IMR-90 (cell line): ENCODE results near the gene AHDC1. TPM values are rescaled to one million over a fixed set of nuclear protein-coding genes. Genes with fewer than 3 reads are reported as not detected.
A peak's percentile ranks its signal among the peaks of the same experiment; 100 is the strongest.

Source experiments
- ATAC-seq: fragments of 200-7000 bp; cut with Tn5 transposase; 2 replicates; pipeline ENCODE4 v1.9.1; 2020; ENCODE audit warnings: low read depth, mild to moderate bottlenecking, moderate library complexity
- BruUV-seq: library from RNA; stranded (reverse); fragments of 400-500 nt; replicated peaks from 2 replicates; lab custom pipeline; 2021; lab: Mats Ljungman, UMichigan
- CTCF ChIA-PET: fragments of 300-600 bp; formaldehyde crosslinking; extraction: SDS; loops from one replicate; lab custom pipeline; 2021; ENCODE audit warnings: antibody characterized with exemption; lab: Yijun Ruan, JAX
- POLR2A ChIA-PET: fragments of 300-600 bp; sonication (Branson Sonifier 250); formaldehyde crosslinking; loops from one replicate; lab custom pipeline; 2022; ENCODE audit warnings: antibody characterized with exemption; ENCODE audit not compliant: unreplicated experiment; lab: Charles Lee
- DNase-seq: peaks from one replicate; pipeline ENCODE4 v3.0.0; 2013
- H2AFZ ChIP-seq: replicated peaks from 2 replicates; pipeline ENCODE3; 2013; ENCODE audit warnings: low read length, mild to moderate bottlenecking; ENCODE audit not compliant: poor library complexity
- H2AK5ac ChIP-seq: 2 replicates; pipeline ENCODE4 v1.6.1; 2013; ENCODE audit warnings: low read depth, low read length, inconsistent platforms
- H2AK9ac ChIP-seq: replicated peaks from 2 replicates; pipeline ENCODE3; 2013; ENCODE audit warnings: mild to moderate bottlenecking, low read depth, low read length, moderate library complexity; ENCODE audit not compliant: poor library complexity
- H2BK120ac ChIP-seq: 2 replicates; pipeline ENCODE4 v1.6.1; 2013; ENCODE audit warnings: low read depth, low read length, inconsistent platforms
- H2BK15ac ChIP-seq: 3 replicates; pipeline ENCODE4 v1.6.1; 2013; ENCODE audit warnings: low read depth, low read length, inconsistent platforms
- H2BK20ac ChIP-seq: 2 replicates; pipeline ENCODE4 v1.6.1; 2013; ENCODE audit warnings: low read depth, mild to moderate bottlenecking, inconsistent platforms, low read length, moderate library complexity
- H2BK5ac ChIP-seq: 2 replicates; pipeline ENCODE4 v1.6.1; 2013; ENCODE audit warnings: mild to moderate bottlenecking, low read depth, low read length, inconsistent platforms; ENCODE audit not compliant: poor library complexity, severe bottlenecking
- H3K14ac ChIP-seq: replicated peaks from 2 replicates; pipeline ENCODE4 v1.6.1; 2013; ENCODE audit warnings: low read depth, low read length, inconsistent platforms
- H3K18ac ChIP-seq: 2 replicates; pipeline ENCODE4 v1.6.1; 2013; ENCODE audit warnings: low read depth, low read length, control low read depth
- H3K23ac ChIP-seq: 2 replicates; pipeline ENCODE4 v1.6.1; 2013; ENCODE audit warnings: low read depth, low read length, inconsistent platforms
- H3K27ac ChIP-seq: 2 replicates; pipeline ENCODE4 v1.5.1; 2013; ENCODE audit warnings: mild to moderate bottlenecking, control low read depth, low read length; ENCODE audit not compliant: insufficient read depth
- H3K27me3 ChIP-seq: 2 replicates; pipeline ENCODE4 v1.6.1; 2013; ENCODE audit warnings: low read length; ENCODE audit not compliant: control insufficient read depth, insufficient read depth
- H3K36me3 ChIP-seq: 2 replicates; pipeline ENCODE4 v1.6.1; 2013; ENCODE audit warnings: low read length, mixed read lengths; ENCODE audit not compliant: control insufficient read depth, insufficient read depth
- H3K4ac ChIP-seq: 2 replicates; pipeline ENCODE4 v1.6.1; 2013; ENCODE audit warnings: low read depth, low read length, inconsistent platforms
- H3K4me1 ChIP-seq: 2 replicates; pipeline ENCODE4 v1.6.1; 2013; ENCODE audit warnings: low read length, mixed read lengths; ENCODE audit not compliant: control insufficient read depth, insufficient read depth
- H3K4me2 ChIP-seq: 2 replicates; pipeline ENCODE4 v1.6.1; 2013; ENCODE audit warnings: low read depth, mild to moderate bottlenecking, control low read depth, low read length, moderate library complexity
- H3K4me3 ChIP-seq: 2 replicates; pipeline ENCODE4 v1.5.1; 2013; ENCODE audit warnings: low read depth, mild to moderate bottlenecking, control low read depth, low read length, moderate library complexity; ENCODE audit not compliant: insufficient read depth
- H3K56ac ChIP-seq: 2 replicates; pipeline ENCODE4 v1.6.1; 2013; ENCODE audit warnings: low read length, inconsistent platforms; ENCODE audit not compliant: insufficient read depth; ENCODE audit errors: extremely low read depth
- H3K79me1 ChIP-seq, 2 experiments: 2 replicates each; pipeline ENCODE4 v1.6.1; 2013; ENCODE audit warnings: low read length in 2 of 2, inconsistent platforms in 1 of 2, low read depth in 1 of 2
- H3K9ac ChIP-seq: 2 replicates; pipeline ENCODE4 v1.6.1; 2013; ENCODE audit warnings: low read depth, low read length, control low read depth
- H3K9me1 ChIP-seq: 2 replicates; pipeline ENCODE4 v1.6.1; 2013; ENCODE audit warnings: low read length, inconsistent platforms; ENCODE audit not compliant: insufficient read depth
- H3K9me3 ChIP-seq: 2 replicates; pipeline ENCODE4 v1.6.1; 2013; ENCODE audit warnings: low read length; ENCODE audit not compliant: control insufficient read depth, insufficient read depth
- H4K20me1 ChIP-seq: 2 replicates; pipeline ENCODE4 v1.6.1; 2013; ENCODE audit warnings: low read length, inconsistent platforms; ENCODE audit not compliant: insufficient read depth
- H4K5ac ChIP-seq: 2 replicates; pipeline ENCODE4 v1.6.1; 2013; ENCODE audit warnings: mild to moderate bottlenecking, low read depth, low read length, control low read depth
- H4K8ac ChIP-seq, 2 experiments: 2 replicates each; pipeline ENCODE4 v1.6.1; 2013; ENCODE audit warnings: low read depth in 2 of 2, low read length in 2 of 2, control low read depth in 1 of 2, inconsistent platforms in 1 of 2
- H4K91ac ChIP-seq: 2 replicates; pipeline ENCODE4 v1.6.1; 2013; ENCODE audit warnings: low read depth, low read length, inconsistent platforms; ENCODE audit not compliant: insufficient read depth
- BHLHE40 ChIP-seq: fragments of 150-350 bp; IDR thresholded peaks from 2 replicates; pipeline ENCODE4 v1.6.1; 2016; ENCODE audit warnings: mild to moderate bottlenecking, low read depth, low read length
- CEBPB ChIP-seq: IDR thresholded peaks from 2 replicates; pipeline ENCODE4 v1.6.1; 2012; ENCODE audit warnings: low read depth, low read length, improper control_type of control experiment
- CTCF ChIP-seq: conservative IDR thresholded peaks from 2 replicates; pipeline ENCODE4 v1.5.1; 2012; ENCODE audit warnings: mild to moderate bottlenecking, low read depth, low read length, improper control_type of control experiment
- ELK1 ChIP-seq: fragments of 150-350 bp; IDR thresholded peaks from 2 replicates; pipeline ENCODE4 v1.6.1; 2016; ENCODE audit warnings: low read depth, mild to moderate bottlenecking, low read length, moderate library complexity, borderline replicate concordance
- FOS ChIP-seq: fragments of 150-350 bp; IDR thresholded peaks from 2 replicates; pipeline ENCODE4 v1.6.1; 2016; ENCODE audit warnings: low read depth, low read length
- MAFK ChIP-seq: IDR thresholded peaks from 2 replicates; pipeline ENCODE4 v1.6.1; 2012; ENCODE audit warnings: low read depth, low read length, improper control_type of control experiment
- MAZ ChIP-seq: IDR thresholded peaks from 2 replicates; pipeline ENCODE4 v1.6.1; 2012; ENCODE audit warnings: low read depth, mild to moderate bottlenecking, low read length, improper control_type of control experiment, moderate library complexity, borderline replicate concordance
- MXI1 ChIP-seq: IDR thresholded peaks from 2 replicates; pipeline ENCODE4 v1.6.1; 2012; ENCODE audit warnings: low read depth, mild to moderate bottlenecking, low read length, moderate library complexity, borderline replicate concordance
- NFE2L2 ChIP-seq: fragments of 150-350 bp; IDR thresholded peaks from 2 replicates; pipeline ENCODE4 v1.6.1; 2016; ENCODE audit warnings: low read depth, mild to moderate bottlenecking, low read length
- POLR2A ChIP-seq: IDR thresholded peaks from 2 replicates; pipeline ENCODE4 v1.6.1; 2012; ENCODE audit warnings: mild to moderate bottlenecking, low read depth, low read length
- RAD21 ChIP-seq: IDR thresholded peaks from 2 replicates; pipeline ENCODE4 v1.6.1; 2012; ENCODE audit warnings: low read length, improper control_type of control experiment
- RCOR1 ChIP-seq: IDR thresholded peaks from 2 replicates; pipeline ENCODE4 v1.6.1; 2012; ENCODE audit warnings: mild to moderate bottlenecking, low read length, improper control_type of control experiment; ENCODE audit not compliant: insufficient replicate concordance
- RFX5 ChIP-seq: IDR thresholded peaks from 2 replicates; pipeline ENCODE4 v1.8.0; 2012; ENCODE audit warnings: low read depth, mild to moderate bottlenecking, low read length, moderate library complexity
- SMC3 ChIP-seq: fragments of 150-350 bp; IDR thresholded peaks from 2 replicates; pipeline ENCODE4 v1.6.1; 2016; ENCODE audit warnings: low read depth, mild to moderate bottlenecking, antibody characterized with exemption, low read length, moderate library complexity
- USF2 ChIP-seq: fragments of 150-350 bp; IDR thresholded peaks from 2 replicates; pipeline ENCODE4 v1.6.1; 2017; ENCODE audit warnings: mild to moderate bottlenecking, antibody characterized with exemption, low read length, low read depth
- WGBS, 2 experiments: methylation state at CpG; one replicate each; pipeline versions ENCODE4 v1.1.5 to v1.1.7; 2013; ENCODE audit warnings: missing lambda C conversion rate in 2 of 2; ENCODE audit not compliant: insufficient read length in 1 of 2; ENCODE audit errors: extremely low coverage in 2 of 2; 5-methylcytosine and 5-hydroxymethylcytosine counted together
- dilution Hi-C: fragments of 300-500 bp; cut with HindIII; formaldehyde crosslinking; loops from one replicate; pipeline ENCODE4 v1.14.3; 2018; ENCODE audit warnings: low sequenced_read_pairs; ENCODE audit not compliant: unreplicated experiment
- in situ Hi-C: fragments of 300-500 bp; cut with MboI; formaldehyde crosslinking; loops from 3 replicates; pipeline ENCODE4 v1.14.3; 2019; ENCODE audit warnings: low sequenced_read_pairs, inconsistent platforms, mixed read lengths
- intact Hi-C: fragments of 100-400 bp; cut with micrococcal nuclease; formaldehyde crosslinking; loops from 2 replicates; pipeline ENCODE4 v1.10.0; 2022
- polyA plus RNA-seq, 3 experiments: library from polyadenylated mRNA; depleted of rRNA; stranded (reverse); fragments of >200 nt; gene quantifications; 2 replicates each; pipeline ENCODE4 v1.2.3, GENCODE V29; 2012; ENCODE audit warnings: low replicate concordance in 1 of 3
- total RNA-seq: library from RNA; depleted of rRNA; stranded (reverse); fragments of >200 nt; gene quantifications from 2 replicates; pipeline ENCODE4 v1.2.3, GENCODE V29; 2012

The AHDC1 gene
- total and polyA plus RNA-seq, 2 of the 4 experiments (the other 2 are of a cell fraction) = 2.0 to 11.6 TPM

- in situ Hi-C loops = no loop called here
- H3K4me3 ChIP-seq = no peak overlapping the region
- 20% methylated on average over 1 of the region's 3 CpGs; no CpG with 5 or more reads in 1 of the 2 experiments for WGBS, 2 experiments
- no peak for TF ChIP-seq ELK1
- no peak for TF ChIP-seq RCOR1
- no peak for TF ChIP-seq SMC3
- no peak for TF ChIP-seq USF2
- no peak for TF ChIP-seq CEBPB
- TF ChIP-seq BHLHE40 = no peak
- no peak for TF ChIP-seq RFX5
- TF ChIP-seq MAZ = no peak
- no peak for TF ChIP-seq NFE2L2
- TF ChIP-seq MAFK = no peak
- TF ChIP-seq POLR2A = no peak
- TF ChIP-seq MXI1 = no peak
- TF ChIP-seq RAD21 = no peak
- no peak for TF ChIP-seq CTCF
- no peak for TF ChIP-seq FOS
Measured at GRCh38 chr1:27600498-27601175, 3.3 kb downstream of the AHDC1 start.

More at GRCh38 chr1:27600498-27601175, 3.3 kb downstream of the AHDC1 start:
- DNase-seq (peak; percentile 45), ATAC-seq (no peak)
- Histone ChIP-seq H3K9me1 (peaks cover 21% of the 10 kb centered on the region), H3K56ac (no peak overlapping the region), H2BK5ac (no peak overlapping the region), H3K4me1 (peaks cover 48% of the 10 kb centered on the region), H3K27me3 (no peaks in the 10 kb centered on the region), H3K14ac (no peak overlapping the region), H4K8ac (no peak overlapping the region), H2BK120ac (no peak overlapping the region), H3K4ac (no peak overlapping the region), H2BK20ac (no peak overlapping the region), H3K9me3 (no peaks in the 10 kb centered on the region), H2AFZ (no peak overlapping the region), H3K36me3 (peaks cover 2% of the 10 kb centered on the region; the same call in 1 of the 2 replicates), H4K91ac (no peak overlapping the region), H2BK15ac (no peak overlapping the region), H3K27ac (no peak overlapping the region), H2AK5ac (no peak overlapping the region), H3K79me1 (peaks cover 27 to 68% of the 10 kb centered on the region in 2 experiments), H4K5ac (no peak overlapping the region), H4K20me1 (peaks cover 70% of the 10 kb centered on the region), H3K9ac (no peak overlapping the region), H3K23ac (no peak overlapping the region), H3K18ac (no peak overlapping the region), H2AK9ac (no peak overlapping the region), H3K4me2 (no peak overlapping the region; the same call in 1 of the 2 replicates)
- intact Hi-C loops = loop anchor here (1.0 to 5.0 kb wide), 2 partner anchors 113 to 300 kb away; no protein-coding TSS in a partner anchor
- no TSS peak for BruUV-seq
- POLR2A ChIA-PET = no interaction called here
- dilution Hi-C loops = no loop called here
- CTCF ChIA-PET = interaction anchor here (0.5 to 1.6 kb wide), 3 partner anchors 44 to 361 kb away, joined by 3 to 4 read pairs (median 4); no protein-coding TSS in a partner anchor
